ENCODE results near the gene SMAD6. TPM values are rescaled to one million over a fixed set of nuclear protein-coding genes. Genes with fewer than 3 reads are reported as not detected.
A peak's percentile ranks its signal among the peaks of the same experiment; 100 is the strongest.

Gene SMAD6
- total RNA-seq, 1 donor from 2014 or later: 0.79 TPM

DNA sequence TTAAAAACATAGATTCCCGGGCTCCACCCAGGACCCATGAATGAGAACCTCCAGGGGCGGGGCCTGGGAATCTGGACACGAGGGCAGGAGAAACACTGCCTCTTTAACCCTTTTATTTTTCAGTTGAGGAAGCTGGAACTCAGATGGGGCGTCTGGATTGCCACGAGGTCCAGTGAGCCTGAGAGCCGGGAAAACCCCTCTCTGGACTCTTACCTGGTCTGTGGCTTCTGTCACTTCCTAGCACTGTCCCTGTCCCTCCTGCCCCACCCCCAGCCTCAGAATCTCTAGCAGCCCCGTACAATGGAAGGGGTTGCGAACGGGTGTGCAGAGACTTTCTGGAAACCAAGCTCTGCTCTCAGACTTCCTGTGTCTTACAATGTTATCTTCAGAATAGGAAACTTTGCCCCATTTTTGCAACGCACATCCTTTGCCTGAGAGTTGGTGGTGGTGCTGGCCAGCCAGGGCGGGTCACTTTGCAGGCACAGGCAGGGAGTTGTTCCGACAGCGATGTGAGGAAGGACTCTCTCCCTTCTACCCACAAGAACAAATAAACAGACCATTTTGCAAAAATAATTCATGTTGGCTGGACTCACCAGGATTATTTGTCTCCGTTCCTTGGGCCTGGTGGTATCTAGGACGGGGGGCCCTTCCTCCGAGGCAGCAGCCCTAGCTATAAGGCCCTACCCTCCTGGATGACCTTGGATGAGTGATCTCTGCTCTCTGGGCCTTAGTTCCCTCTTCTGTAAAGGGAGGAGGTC is 59.1 kb downstream of the SMAD6 start:
- Histone ChIP-seq H3K4me3 (ENCODE audit: low read depth, low read length) (no peak overlapping the region), H3K27me3 (ENCODE audit: control insufficient read depth, insufficient read depth, low read length) (peaks cover 8% of the 10 kb centered on the region), H3K36me3 (ENCODE audit: control insufficient read depth, insufficient read depth, low read length) (no peaks in the 10 kb centered on the region)
- DNase-seq (ENCODE audit: low read depth) (no peak), FAIRE-seq (no peak)
- TF ChIP-seq, protein P1, sequence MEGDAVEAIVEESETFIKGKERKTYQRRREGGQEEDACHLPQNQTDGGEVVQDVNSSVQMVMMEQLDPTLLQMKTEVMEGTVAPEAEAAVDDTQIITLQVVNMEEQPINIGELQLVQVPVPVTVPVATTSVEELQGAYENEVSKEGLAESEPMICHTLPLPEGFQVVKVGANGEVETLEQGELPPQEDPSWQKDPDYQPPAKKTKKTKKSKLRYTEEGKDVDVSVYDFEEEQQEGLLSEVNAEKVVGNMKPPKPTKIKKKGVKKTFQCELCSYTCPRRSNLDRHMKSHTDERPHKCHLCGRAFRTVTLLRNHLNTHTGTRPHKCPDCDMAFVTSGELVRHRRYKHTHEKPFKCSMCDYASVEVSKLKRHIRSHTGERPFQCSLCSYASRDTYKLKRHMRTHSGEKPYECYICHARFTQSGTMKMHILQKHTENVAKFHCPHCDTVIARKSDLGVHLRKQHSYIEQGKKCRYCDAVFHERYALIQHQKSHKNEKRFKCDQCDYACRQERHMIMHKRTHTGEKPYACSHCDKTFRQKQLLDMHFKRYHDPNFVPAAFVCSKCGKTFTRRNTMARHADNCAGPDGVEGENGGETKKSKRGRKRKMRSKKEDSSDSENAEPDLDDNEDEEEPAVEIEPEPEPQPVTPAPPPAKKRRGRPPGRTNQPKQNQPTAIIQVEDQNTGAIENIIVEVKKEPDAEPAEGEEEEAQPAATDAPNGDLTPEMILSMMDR (IDR thresholded peaks at IDR 0.05; ENCODE audit: insufficient read depth, low read length, severe bottlenecking): no peak

- Histone ChIP-seq H3K36me3 (ENCODE audit: control insufficient read depth, insufficient read depth, low read length) (no peaks in the 10 kb centered on the region), H3K4me3 (ENCODE audit: low read depth, low read length) (no peak overlapping the region), H3K27me3 (ENCODE audit: control insufficient read depth, insufficient read depth, low read length) (peaks cover 8% of the 10 kb centered on the region)
- TF ChIP-seq, protein P1 (IDR thresholded peaks at IDR 0.05; ENCODE audit: insufficient read depth, low read length, severe bottlenecking): no peak
- FAIRE-seq (no peak), DNase-seq (ENCODE audit: low read depth) (peak; percentile 13)
These were observed 59.9 kb downstream of the SMAD6 start for GRCh38 chr15:66761726-66762595.

- no peak for FAIRE-seq
These were observed 61.4 kb downstream of the SMAD6 start for GRCh38 chr15:66763186-66764071.

GRCh38 chr15:66764072-66764786 is 62.2 kb downstream of the SMAD6 start:
- H3K4me3 ChIP-seq (ENCODE audit: low read depth, low read length): no peak overlapping the region
- no peak for DNase-seq (ENCODE audit: low read depth)
- TF ChIP-seq, protein P1 (IDR thresholded peaks at IDR 0.05; ENCODE audit: insufficient read depth, low read length, severe bottlenecking): no peak
- H3K36me3 ChIP-seq (ENCODE audit: control insufficient read depth, insufficient read depth, low read length): no peaks in the 10 kb centered on the region
- no peak for FAIRE-seq
- H3K27me3 ChIP-seq (ENCODE audit: control insufficient read depth, insufficient read depth, low read length): peaks cover 8% of the 10 kb centered on the region

More at GRCh38 chr15:66763186-66764071, 61.4 kb downstream of the SMAD6 start:
- TF ChIP-seq, protein P1 (IDR thresholded peaks at IDR 0.05; ENCODE audit: insufficient read depth, low read length, severe bottlenecking): no peak
- no peak for DNase-seq (ENCODE audit: low read depth)
- Histone ChIP-seq H3K27me3 (ENCODE audit: control insufficient read depth, insufficient read depth, low read length) (peaks cover 8% of the 10 kb centered on the region), H3K36me3 (ENCODE audit: control insufficient read depth, insufficient read depth, low read length) (no peaks in the 10 kb centered on the region), H3K4me3 (ENCODE audit: low read depth, low read length) (no peak overlapping the region)

All from bronchial epithelial cell (primary cell).